GM12878 (cell line): Measurements from ENCODE around the gene STAG2. TPM values are rescaled to one million over a fixed set of nuclear protein-coding genes. Genes with fewer than 3 reads are reported as not detected.

Experiments used
- ATAC-seq: fragments of 200-7000 bp; cut with Tn5 transposase; 3 replicates; pipeline ENCODE4 v1.9.1; 2020; ENCODE audit warnings: mild to moderate bottlenecking, moderate library complexity
- BruUV-seq: library from RNA; stranded (reverse); fragments of 400-500 nt; replicated peaks from 2 replicates; lab custom pipeline; 2021; lab: Mats Ljungman, UMichigan
- CTCF ChIA-PET: fragments of 300-600 bp; sonication (Branson Sonifier 250); formaldehyde crosslinking; extraction: SDS; loops from one replicate; lab custom pipeline; 2021; ENCODE audit warnings: inconsistent platforms; lab: Yijun Ruan, JAX
- POLR2A ChIA-PET: fragments of 350-600 bp; formaldehyde crosslinking; extraction: SDS; loops from one replicate; lab custom pipeline; 2021; ENCODE audit warnings: inconsistent platforms; lab: Charles Lee
- RAD21 ChIA-PET: fragments of 300-600 bp; sonication (Branson Sonifier 250); formaldehyde crosslinking; loops from one replicate; lab custom pipeline; 2023; ENCODE audit warnings: antibody characterized with exemption; ENCODE audit not compliant: unreplicated experiment; lab: Charles Lee
- SMC1A ChIA-PET: fragments of 300-600 bp; sonication (Branson Sonifier 250); formaldehyde crosslinking; loops from one replicate; lab custom pipeline; 2023; ENCODE audit not compliant: unreplicated experiment, uncharacterized antibody; lab: Charles Lee
- DNase-seq: peaks from one replicate; pipeline ENCODE4 v3.0.0-alpha.2; 2011; ENCODE audit warnings: low read depth, low spot score
- FAIRE-seq: peaks from 3 replicates; lab custom pipeline; 2011; peaks lifted over from hg19 to GRCh38; lab: Jason Lieb, UNC
- H2AFZ ChIP-seq: 2 replicates; pipeline ENCODE4 v1.6.0; 2011; ENCODE audit warnings: low read depth, low read length, control low read depth; ENCODE audit not compliant: control insufficient read depth
- H3K27ac ChIP-seq: 2 replicates; pipeline ENCODE4 v1.5.1; 2011; ENCODE audit warnings: control low read depth; ENCODE audit not compliant: control insufficient read depth, insufficient read depth
- H3K27me3 ChIP-seq, 2 experiments: replicated peaks in 1 of 2; 2 replicates each; pipeline versions ENCODE4 v1.6.0 to v1.6.1; 2011; ENCODE audit warnings: low read length in 1 of 2; ENCODE audit not compliant: control insufficient read depth in 2 of 2, insufficient read depth in 2 of 2
- H3K36me3 ChIP-seq, 2 experiments: 2 replicates each; pipeline ENCODE4 v1.5.1; 2011; ENCODE audit warnings: low read length in 1 of 2; ENCODE audit not compliant: control insufficient read depth in 2 of 2, insufficient read depth in 2 of 2
- H3K4me1 ChIP-seq: 2 replicates; pipeline ENCODE4 v1.6.1; 2011; ENCODE audit warnings: mild to moderate bottlenecking, low read length, moderate library complexity, mixed read lengths; ENCODE audit not compliant: control insufficient read depth, insufficient read depth
- H3K4me2 ChIP-seq: 2 replicates; pipeline ENCODE4 v1.6.0; 2011; ENCODE audit warnings: control low read depth; ENCODE audit not compliant: control insufficient read depth, insufficient read depth
- H3K4me3 ChIP-seq: fragments of 200-600 bp; sonication (generic); 2 replicates; pipeline ENCODE4 v1.5.1; 2016
- H3K79me2 ChIP-seq: 2 replicates; pipeline ENCODE4 v1.6.0; 2011; ENCODE audit warnings: low read length; ENCODE audit not compliant: control insufficient read depth, insufficient read depth
- H3K9ac ChIP-seq: 2 replicates; pipeline ENCODE4 v1.8.0; 2011; ENCODE audit warnings: low read length, control low read depth, mixed read lengths; ENCODE audit not compliant: control insufficient read depth, insufficient read depth
- H3K9me3 ChIP-seq: replicated peaks from 3 replicates; pipeline ENCODE4 v1.5.1; 2011; ENCODE audit warnings: mild to moderate bottlenecking, low read length; ENCODE audit not compliant: control insufficient read depth, insufficient read depth
- H4K20me1 ChIP-seq: 2 replicates; pipeline ENCODE4 v1.6.0; 2011; ENCODE audit not compliant: control insufficient read depth, insufficient read depth
- EED ChIP-seq: sonication (generic); IDR thresholded peaks from 2 replicates; pipeline ENCODE4 v1.6.1; 2016; ENCODE audit warnings: antibody characterized with exemption, low read depth
- KAT2A ChIP-seq: conservative IDR thresholded peaks from 2 replicates; pipeline ENCODE4 v1.6.1; 2011; ENCODE audit warnings: low read depth, low read length; ENCODE audit not compliant: control insufficient read depth
- MTA3 ChIP-seq: IDR thresholded peaks from 2 replicates; pipeline ENCODE4 v1.6.1; 2012; ENCODE audit warnings: low read length, inconsistent platforms, borderline replicate concordance
- NFXL1 ChIP-seq: fragments of 450-650 bp; IDR thresholded peaks from 2 replicates; pipeline ENCODE4 v1.6.1; 2017; ENCODE audit warnings: antibody characterized with exemption, mild to moderate bottlenecking, borderline replicate concordance
- NFYA ChIP-seq: IDR thresholded peaks from 2 replicates; pipeline ENCODE4 v1.6.1; 2011; ENCODE audit warnings: low read depth, mild to moderate bottlenecking, low read length, improper control_type of control experiment, borderline replicate concordance
- TBL1XR1 ChIP-seq: IDR thresholded peaks from 2 replicates; pipeline ENCODE4 v1.6.1; 2012; ENCODE audit warnings: low read depth, low read length, improper control_type of control experiment
- WGBS: methylation state at CpG from one replicate; pipeline ENCODE4 v1.1.6; 2016; ENCODE audit warnings: low lambda C conversion rate; ENCODE audit not compliant: insufficient replicate concordance, insufficient coverage; ENCODE audit errors: missing lambda C conversion rate; 5-methylcytosine and 5-hydroxymethylcytosine counted together
- in situ Hi-C: fragments of 300-500 bp; cut with MboI; formaldehyde crosslinking; loops from 9 replicates; pipeline ENCODE4 v1.14.3; 2018; ENCODE audit warnings: mixed read lengths
- intact Hi-C: fragments of 100-400 bp; cut with micrococcal nuclease; formaldehyde crosslinking; loops from one replicate; pipeline ENCODE4 v1.14.2; 2022; ENCODE audit not compliant: unreplicated experiment
- polyA plus RNA-seq, 11 experiments: library from polyadenylated mRNA; depleted of rRNA in 4 of 11; unstranded in 6 of 11; stranded (reverse) in 5 of 11; fragments of >200 nt; fragmentation: Nextera tagmentation in 4 of 11; fragmentation: Illumina TruSeq in 1 of 11; extraction: Ambion mirVana in 4 of 11; extraction: Trizol in 1 of 11; gene quantifications; 1 replicate in 1 of 11; 2 replicates in 10 of 11; pipeline versions ENCODE4 v1.2.1 to v1.2.3, GENCODE V29; 2011 to 2016; ENCODE audit warnings: inconsistent platforms in 2 of 11, missing spikeins in 2 of 11, low read depth in 1 of 11
- total RNA-seq, 4 experiments: library from RNA; depleted of rRNA in 3 of 4; stranded (reverse); fragments of >200 nt in 3 of 4; fragmentation: Illumina TruSeq in 1 of 4; extraction: Trizol in 1 of 4; gene quantifications; 2 replicates each; pipeline versions ENCODE4 v1.2.1 to v1.2.3, GENCODE V29; 2013 to 2021
- TF ChIP-seq, protein P1 (sequence below): IDR thresholded peaks from 2 replicates; pipeline ENCODE4 v1.6.1; 2011; ENCODE audit warnings: low read depth, mild to moderate bottlenecking, low read length, moderate library complexity, borderline replicate concordance; ENCODE audit errors: extremely low read depth
- TF ChIP-seq, protein P2 (sequence below): IDR thresholded peaks from 2 replicates; pipeline ENCODE4 v1.6.1; 2012; ENCODE audit warnings: low read length, inconsistent platforms
- TF ChIP-seq, protein P3 (sequence below): fragments of 450-650 bp; IDR thresholded peaks from 2 replicates; pipeline ENCODE4 v1.6.1; 2017; ENCODE audit warnings: mild to moderate bottlenecking, low read depth, inconsistent platforms; ENCODE audit not compliant: poor library complexity, severe bottlenecking
- TF ChIP-seq, protein P4 (sequence below): fragments of 450-650 bp; IDR thresholded peaks from 2 replicates; pipeline ENCODE4 v1.6.1; 2017; ENCODE audit warnings: mild to moderate bottlenecking, moderate library complexity

STAG2 gene
- total and polyA plus RNA-seq, 10 of the 15 experiments (the other 5 are each of a cell fraction or from before 2014, with no cell fraction given) = 26.9 to 84.2 (median 46.7) TPM

DNA sequence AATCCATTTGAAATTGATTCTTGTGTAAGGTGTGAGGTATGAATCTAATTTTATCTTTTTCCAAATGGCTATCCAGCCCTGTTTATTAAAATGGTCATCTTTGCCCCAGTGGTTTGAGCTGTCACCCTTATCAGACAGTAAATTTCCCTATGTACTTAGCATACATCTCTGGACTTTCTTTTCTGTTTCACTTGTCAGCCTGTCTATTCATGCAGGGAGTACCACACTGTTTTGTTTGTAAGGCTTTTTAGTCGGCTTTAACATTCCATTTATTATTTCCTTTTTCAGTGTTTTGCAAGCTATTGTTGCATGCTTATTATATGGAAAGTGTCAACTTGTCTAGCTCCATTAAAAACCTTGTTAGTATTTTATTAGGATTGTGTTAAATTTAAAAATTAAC, 155.8 kb downstream of the STAG2 start:
- no peaks in the 10 kb centered on the region for H4K20me1 ChIP-seq
- FAIRE-seq = no peak
- CTCF ChIA-PET = interaction anchor here (1.6 kb wide), 1 partner anchor 20 kb away, joined by 3 read pairs; no protein-coding TSS in a partner anchor
- RAD21 ChIA-PET = no interaction called here
- H3K79me2 ChIP-seq = no peaks in the 10 kb centered on the region
- no peak overlapping the region for H3K27ac ChIP-seq
- no peak for TF ChIP-seq MTA3
- TF ChIP-seq, protein P1, sequence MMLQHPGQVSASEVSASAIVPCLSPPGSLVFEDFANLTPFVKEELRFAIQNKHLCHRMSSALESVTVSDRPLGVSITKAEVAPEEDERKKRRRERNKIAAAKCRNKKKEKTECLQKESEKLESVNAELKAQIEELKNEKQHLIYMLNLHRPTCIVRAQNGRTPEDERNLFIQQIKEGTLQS = no peak
- TF ChIP-seq TBL1XR1 = no peak
- TF ChIP-seq KAT2A = no peak
- no peak for TF ChIP-seq NFYA
- no peak for TF ChIP-seq EED
- H3K36me3 ChIP-seq = no peaks in the 10 kb centered on the region
- SMC1A ChIA-PET = no interaction called here
- H3K4me3 ChIP-seq = no peak overlapping the region
- WGBS = 0% methylated on average over 1 of the region's 1 CpG
- no peak overlapping the region for H3K4me2 ChIP-seq
- H2AFZ ChIP-seq = no peak overlapping the region
- no peak for DNase-seq
- intact Hi-C loops (no loop called here), in situ Hi-C loops (no loop called here)
- no peak overlapping the region for H3K9ac ChIP-seq
- H3K27me3 ChIP-seq = no peaks in the 10 kb centered on the region
- no peaks in the 10 kb centered on the region for H3K9me3 ChIP-seq
- no peak for ATAC-seq
- H3K4me1 ChIP-seq = no peaks in the 10 kb centered on the region
- no TSS peak for BruUV-seq
- POLR2A ChIA-PET = no interaction called here

DNA sequence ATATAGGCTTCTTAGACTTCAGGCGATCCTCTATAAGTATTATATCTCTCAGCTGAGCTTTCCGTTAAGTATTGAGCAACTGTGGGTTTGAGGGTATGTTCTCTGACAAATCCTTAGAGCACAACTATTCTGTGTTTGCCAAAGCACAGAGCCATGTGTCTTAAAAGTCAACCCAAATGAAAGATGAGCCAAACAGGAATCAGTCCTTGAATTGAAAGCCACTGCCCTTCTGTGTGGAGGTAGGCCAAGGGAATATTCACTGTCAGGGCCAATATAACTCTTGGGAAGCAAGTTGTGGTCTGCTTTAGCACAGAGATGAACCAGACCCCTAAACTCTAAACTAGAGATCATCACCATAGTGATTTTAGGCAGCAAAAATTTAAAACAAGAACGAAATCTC, 164.0 kb downstream of the STAG2 start:
- no peak for FAIRE-seq
- POLR2A ChIA-PET = no interaction called here
- no peaks in the 10 kb centered on the region for H3K36me3 ChIP-seq
- no peak for TF ChIP-seq NFXL1
- TF ChIP-seq, protein P2, sequence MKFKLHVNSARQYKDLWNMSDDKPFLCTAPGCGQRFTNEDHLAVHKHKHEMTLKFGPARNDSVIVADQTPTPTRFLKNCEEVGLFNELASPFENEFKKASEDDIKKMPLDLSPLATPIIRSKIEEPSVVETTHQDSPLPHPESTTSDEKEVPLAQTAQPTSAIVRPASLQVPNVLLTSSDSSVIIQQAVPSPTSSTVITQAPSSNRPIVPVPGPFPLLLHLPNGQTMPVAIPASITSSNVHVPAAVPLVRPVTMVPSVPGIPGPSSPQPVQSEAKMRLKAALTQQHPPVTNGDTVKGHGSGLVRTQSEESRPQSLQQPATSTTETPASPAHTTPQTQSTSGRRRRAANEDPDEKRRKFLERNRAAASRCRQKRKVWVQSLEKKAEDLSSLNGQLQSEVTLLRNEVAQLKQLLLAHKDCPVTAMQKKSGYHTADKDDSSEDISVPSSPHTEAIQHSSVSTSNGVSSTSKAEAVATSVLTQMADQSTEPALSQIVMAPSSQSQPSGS = no peak
- TF ChIP-seq, protein P3, sequence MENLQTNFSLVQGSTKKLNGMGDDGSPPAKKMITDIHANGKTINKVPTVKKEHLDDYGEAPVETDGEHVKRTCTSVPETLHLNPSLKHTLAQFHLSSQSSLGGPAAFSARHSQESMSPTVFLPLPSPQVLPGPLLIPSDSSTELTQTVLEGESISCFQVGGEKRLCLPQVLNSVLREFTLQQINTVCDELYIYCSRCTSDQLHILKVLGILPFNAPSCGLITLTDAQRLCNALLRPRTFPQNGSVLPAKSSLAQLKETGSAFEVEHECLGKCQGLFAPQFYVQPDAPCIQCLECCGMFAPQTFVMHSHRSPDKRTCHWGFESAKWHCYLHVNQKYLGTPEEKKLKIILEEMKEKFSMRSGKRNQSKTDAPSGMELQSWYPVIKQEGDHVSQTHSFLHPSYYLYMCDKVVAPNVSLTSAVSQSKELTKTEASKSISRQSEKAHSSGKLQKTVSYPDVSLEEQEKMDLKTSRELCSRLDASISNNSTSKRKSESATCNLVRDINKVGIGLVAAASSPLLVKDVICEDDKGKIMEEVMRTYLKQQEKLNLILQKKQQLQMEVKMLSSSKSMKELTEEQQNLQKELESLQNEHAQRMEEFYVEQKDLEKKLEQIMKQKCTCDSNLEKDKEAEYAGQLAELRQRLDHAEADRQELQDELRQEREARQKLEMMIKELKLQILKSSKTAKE = no peak
- TF ChIP-seq, protein P4, sequence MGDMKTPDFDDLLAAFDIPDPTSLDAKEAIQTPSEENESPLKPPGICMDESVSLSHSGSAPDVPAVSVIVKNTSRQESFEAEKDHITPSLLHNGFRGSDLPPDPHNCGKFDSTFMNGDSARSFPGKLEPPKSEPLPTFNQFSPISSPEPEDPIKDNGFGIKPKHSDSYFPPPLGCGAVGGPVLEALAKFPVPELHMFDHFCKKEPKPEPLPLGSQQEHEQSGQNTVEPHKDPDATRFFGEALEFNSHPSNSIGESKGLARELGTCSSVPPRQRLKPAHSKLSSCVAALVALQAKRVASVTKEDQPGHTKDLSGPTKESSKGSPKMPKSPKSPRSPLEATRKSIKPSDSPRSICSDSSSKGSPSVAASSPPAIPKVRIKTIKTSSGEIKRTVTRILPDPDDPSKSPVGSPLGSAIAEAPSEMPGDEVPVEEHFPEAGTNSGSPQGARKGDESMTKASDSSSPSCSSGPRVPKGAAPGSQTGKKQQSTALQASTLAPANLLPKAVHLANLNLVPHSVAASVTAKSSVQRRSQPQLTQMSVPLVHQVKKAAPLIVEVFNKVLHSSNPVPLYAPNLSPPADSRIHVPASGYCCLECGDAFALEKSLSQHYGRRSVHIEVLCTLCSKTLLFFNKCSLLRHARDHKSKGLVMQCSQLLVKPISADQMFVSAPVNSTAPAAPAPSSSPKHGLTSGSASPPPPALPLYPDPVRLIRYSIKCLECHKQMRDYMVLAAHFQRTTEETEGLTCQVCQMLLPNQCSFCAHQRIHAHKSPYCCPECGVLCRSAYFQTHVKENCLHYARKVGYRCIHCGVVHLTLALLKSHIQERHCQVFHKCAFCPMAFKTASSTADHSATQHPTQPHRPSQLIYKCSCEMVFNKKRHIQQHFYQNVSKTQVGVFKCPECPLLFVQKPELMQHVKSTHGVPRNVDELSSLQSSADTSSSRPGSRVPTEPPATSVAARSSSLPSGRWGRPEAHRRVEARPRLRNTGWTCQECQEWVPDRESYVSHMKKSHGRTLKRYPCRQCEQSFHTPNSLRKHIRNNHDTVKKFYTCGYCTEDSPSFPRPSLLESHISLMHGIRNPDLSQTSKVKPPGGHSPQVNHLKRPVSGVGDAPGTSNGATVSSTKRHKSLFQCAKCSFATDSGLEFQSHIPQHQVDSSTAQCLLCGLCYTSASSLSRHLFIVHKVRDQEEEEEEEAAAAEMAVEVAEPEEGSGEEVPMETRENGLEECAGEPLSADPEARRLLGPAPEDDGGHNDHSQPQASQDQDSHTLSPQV = no peak

More for the DNA sequence above, 164.0 kb downstream of the STAG2 start:
- in situ Hi-C loops = no loop called here
- Histone ChIP-seq H4K20me1 (no peaks in the 10 kb centered on the region), H3K27me3 (no peaks in the 10 kb centered on the region), H3K9me3 (no peaks in the 10 kb centered on the region), H3K9ac (no peak overlapping the region), H2AFZ (no peak overlapping the region), H3K79me2 (no peaks in the 10 kb centered on the region), H3K4me3 (no peak overlapping the region), H3K27ac (no peak overlapping the region), H3K4me1 (no peaks in the 10 kb centered on the region), H3K4me2 (no peak overlapping the region)
- ChIA-PET CTCF (no interaction called here), SMC1A (no interaction called here), RAD21 (no interaction called here)
- 42% methylated on average over 3 of the region's 3 CpGs for WGBS
- no peak for DNase-seq
- intact Hi-C loops = no loop called here
- BruUV-seq = no TSS peak
- no peak for ATAC-seq
